Central memory CD8-positive, alpha-beta T cell (primary cell): ENCODE results near the gene CREB3L2.
A peak's percentile ranks its signal among the peaks of the same experiment; 100 is the strongest.

ENCODE experiments used
- ATAC-seq: fragments of 150-1000 bp; cut with Tn5 transposase; replicated peaks from 2 replicates; pipeline ENCODE4 v1.10.0; 2022; ENCODE audit warnings: mild to moderate bottlenecking, moderate FRiP score, moderate number of reproducible peaks; ENCODE audit not compliant: poor library complexity, severe bottlenecking; ENCODE audit errors: extremely low read depth
- DNase-seq, 2 donors: peaks; one replicate each; pipeline ENCODE4 v3.0.0; 2021; ENCODE audit warnings: low spot score in 2 of 2
- H3K27ac Mint-ChIP-seq: one replicate; pipeline ENCODE4 v1.8.0; 2022; ENCODE audit warnings: low read depth, mild to moderate bottlenecking, moderate library complexity, mixed read lengths
- H3K27me3 Mint-ChIP-seq: one replicate; pipeline ENCODE4 v1.8.0; 2022; ENCODE audit warnings: mixed read lengths
- H3K36me3 Mint-ChIP-seq: one replicate; pipeline ENCODE4 v1.8.0; 2022; ENCODE audit warnings: mild to moderate bottlenecking, moderate library complexity, mixed read lengths; ENCODE audit not compliant: insufficient read depth
- H3K4me1 Mint-ChIP-seq: one replicate; pipeline ENCODE4 v1.8.0; 2022; ENCODE audit warnings: mixed read lengths
- H3K4me3 Mint-ChIP-seq: one replicate; pipeline ENCODE4 v1.8.0; 2022; ENCODE audit warnings: mild to moderate bottlenecking, moderate library complexity, mixed read lengths
- H3K9me3 Mint-ChIP-seq: one replicate; pipeline ENCODE4 v1.8.0; 2022; ENCODE audit warnings: mixed read lengths

Gene CREB3L2

DNA sequence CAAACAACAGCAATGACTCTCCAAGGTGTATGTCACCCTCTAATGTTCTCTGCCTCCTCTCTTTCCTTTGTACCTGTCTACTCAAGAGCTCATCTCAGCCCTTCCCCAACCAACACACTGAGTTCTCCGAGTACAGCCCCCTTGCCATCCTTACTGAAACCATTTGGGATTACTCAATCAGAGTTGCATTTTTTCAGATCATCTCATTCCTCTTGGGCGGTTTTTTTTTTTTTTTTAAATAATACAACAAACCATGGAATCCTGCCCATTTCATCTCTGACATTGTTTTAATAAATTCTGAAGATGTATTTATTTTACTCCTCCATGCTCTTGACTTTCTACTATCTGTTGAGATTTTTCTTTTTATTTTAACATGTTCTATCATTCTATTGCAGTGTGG, 4.2 kb upstream of the CREB3L2 start:
- Mint-ChIP-seq H3K9me3 (no peaks in the 10 kb centered on the region), H3K36me3 (peaks cover 7% of the 10 kb centered on the region), H3K27ac (no peak overlapping the region), H3K4me3 (no peak overlapping the region), H3K27me3 (no peaks in the 10 kb centered on the region), H3K4me1 (peaks cover 18% of the 10 kb centered on the region)
- DNase-seq (no peak), ATAC-seq (no peak)

GRCh38 chr7:138004936-138005335, 3.0 kb upstream of the CREB3L2 start:
- Mint-ChIP-seq H3K27me3 (no peaks in the 10 kb centered on the region), H3K4me1 (peaks cover 27% of the 10 kb centered on the region), H3K36me3 (peaks cover 7% of the 10 kb centered on the region), H3K4me3 (no peak overlapping the region), H3K27ac (peak overlapping the region; percentile 10), H3K9me3 (no peaks in the 10 kb centered on the region)
- ATAC-seq (no peak), DNase-seq (no peak)

DNA sequence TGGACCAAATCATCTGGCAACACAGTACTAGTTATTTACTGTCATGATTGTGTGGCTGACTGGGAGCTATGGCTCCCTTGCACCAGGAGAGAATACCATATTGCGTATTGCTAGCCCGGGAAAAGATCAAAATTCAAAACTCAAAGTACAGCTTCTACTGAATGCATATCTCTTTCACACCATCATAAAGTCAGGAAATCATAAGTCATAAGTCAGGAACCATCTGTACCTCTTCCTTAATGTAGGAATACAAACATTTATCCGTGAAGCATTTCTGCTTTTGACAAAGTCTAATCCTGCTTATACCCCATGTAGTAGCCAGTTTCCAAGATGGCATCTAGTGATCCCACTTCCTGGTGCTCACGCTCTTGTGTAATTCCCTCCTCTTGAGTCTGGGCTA, 2.2 kb upstream of the CREB3L2 start:
- ATAC-seq (no peak), DNase-seq (no peak)
- Mint-ChIP-seq H3K36me3 (peaks cover 7% of the 10 kb centered on the region), H3K4me3 (no peak overlapping the region), H3K4me1 (peaks cover 34% of the 10 kb centered on the region), H3K9me3 (no peaks in the 10 kb centered on the region), H3K27me3 (no peaks in the 10 kb centered on the region), H3K27ac (no peak overlapping the region)

DNA sequence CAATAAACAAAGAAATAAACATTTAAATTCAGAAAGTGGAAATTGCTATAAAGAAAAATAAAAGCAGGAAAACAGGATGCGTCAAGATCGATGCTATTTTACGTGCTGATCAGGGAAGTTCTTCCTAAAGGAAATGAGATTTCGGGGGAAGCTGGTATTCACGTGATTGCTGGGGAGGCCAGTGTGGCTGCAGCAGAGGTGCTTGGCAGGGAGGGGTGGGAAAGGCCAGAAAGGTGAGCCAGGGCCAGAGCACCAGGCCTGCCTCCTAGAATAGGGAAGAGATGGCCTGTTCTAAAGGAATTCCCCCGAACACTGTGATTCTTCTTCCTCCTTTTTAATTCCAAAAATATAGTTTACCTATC, 923 bp upstream of the CREB3L2 start:
- ATAC-seq (no peak), DNase-seq (no peak)
- Mint-ChIP-seq H3K36me3 (peaks cover 7% of the 10 kb centered on the region), H3K9me3 (no peaks in the 10 kb centered on the region), H3K27me3 (no peaks in the 10 kb centered on the region), H3K4me3 (no peak overlapping the region), H3K4me1 (peaks cover 29% of the 10 kb centered on the region), H3K27ac (peak overlapping the region; percentile 91)

- peak overlapping the region; percentile 92 for H3K4me3 Mint-ChIP-seq
- H3K9me3 Mint-ChIP-seq: no peaks in the 10 kb centered on the region
- no peaks in the 10 kb centered on the region for H3K27me3 Mint-ChIP-seq
- H3K27ac Mint-ChIP-seq: peak overlapping the region; percentile 91
- DNase-seq: peak; percentile 98 to 99
- ATAC-seq: peak; percentile 93
- peaks cover 7% of the 10 kb centered on the region for H3K36me3 Mint-ChIP-seq
- peaks cover 29% of the 10 kb centered on the region for H3K4me1 Mint-ChIP-seq
Measured at GRCh38 chr7:138002096-138002827, 376 bp upstream of the CREB3L2 start.

DNA sequence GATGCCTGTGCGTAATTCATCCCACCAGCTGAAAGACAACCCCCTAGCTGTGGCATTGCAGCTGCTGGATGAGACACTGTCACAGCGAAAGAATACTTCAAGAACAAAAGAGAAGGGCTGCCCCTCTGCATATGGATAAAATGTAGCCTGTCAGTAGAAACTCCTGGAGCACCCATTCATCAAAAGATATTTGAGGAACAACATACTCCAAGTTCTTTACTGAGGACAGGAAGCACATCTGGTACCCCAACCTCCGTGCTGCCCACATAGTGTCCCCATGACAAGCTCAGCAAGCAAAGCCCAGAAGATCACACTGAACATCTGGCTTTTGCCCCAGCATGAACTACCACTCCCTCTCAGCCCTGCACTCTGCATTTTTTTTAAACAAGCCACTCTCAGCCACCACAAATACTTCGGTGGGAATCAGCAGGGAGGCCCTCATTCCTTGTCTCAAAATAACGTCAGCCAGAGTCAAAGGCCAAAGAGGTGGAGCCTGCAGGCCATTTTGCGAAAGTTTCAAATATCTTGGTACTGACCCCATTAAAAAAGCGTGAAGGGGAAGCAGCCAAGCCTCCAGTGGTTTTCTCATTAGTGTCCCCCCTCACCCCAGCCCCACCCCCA, 1.7 kb downstream of the CREB3L2 start:
- ATAC-seq: no peak
- H3K36me3 Mint-ChIP-seq: peaks cover 5% of the 10 kb centered on the region
- H3K4me3 Mint-ChIP-seq: peak overlapping the region; percentile 92
- H3K4me1 Mint-ChIP-seq: peaks cover 44% of the 10 kb centered on the region
- DNase-seq: no peak
- no peaks in the 10 kb centered on the region for H3K9me3 Mint-ChIP-seq
- H3K27me3 Mint-ChIP-seq: no peaks in the 10 kb centered on the region
- H3K27ac Mint-ChIP-seq: peak overlapping the region; percentile 91

GRCh38 chr7:137999496-138000080, 2.3 kb downstream of the CREB3L2 start:
- H3K4me1 Mint-ChIP-seq: peaks cover 44% of the 10 kb centered on the region
- H3K27me3 Mint-ChIP-seq: no peaks in the 10 kb centered on the region

DNA sequence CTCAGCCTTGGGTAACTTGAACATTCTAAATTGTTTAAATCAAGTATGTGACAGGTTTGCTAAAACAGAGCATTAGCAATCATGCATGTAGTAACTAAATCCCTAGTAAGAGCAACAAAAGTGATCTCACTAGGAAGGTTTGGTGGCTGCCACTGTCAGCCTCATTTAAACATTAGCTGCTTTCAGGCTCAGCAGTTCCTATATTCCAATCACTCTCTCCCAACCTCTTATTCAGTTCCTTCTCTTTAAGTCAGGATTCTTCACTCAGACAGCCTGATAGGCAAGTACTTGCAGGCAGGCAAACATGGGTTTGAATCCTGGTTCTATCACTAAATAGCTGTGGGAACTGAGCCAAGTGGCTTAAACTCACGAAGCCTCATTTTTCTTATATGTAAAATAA, 3.6 kb downstream of the CREB3L2 start:
- no peaks in the 10 kb centered on the region for H3K27me3 Mint-ChIP-seq

More at GRCh38 chr7:137999496-138000080, 2.3 kb downstream of the CREB3L2 start:
- Mint-ChIP-seq H3K9me3 (no peaks in the 10 kb centered on the region), H3K4me3 (peak overlapping the region; percentile 92), H3K36me3 (peaks cover 5% of the 10 kb centered on the region), H3K27ac (no peak overlapping the region)
- ATAC-seq (no peak), DNase-seq (no peak)

DNA sequence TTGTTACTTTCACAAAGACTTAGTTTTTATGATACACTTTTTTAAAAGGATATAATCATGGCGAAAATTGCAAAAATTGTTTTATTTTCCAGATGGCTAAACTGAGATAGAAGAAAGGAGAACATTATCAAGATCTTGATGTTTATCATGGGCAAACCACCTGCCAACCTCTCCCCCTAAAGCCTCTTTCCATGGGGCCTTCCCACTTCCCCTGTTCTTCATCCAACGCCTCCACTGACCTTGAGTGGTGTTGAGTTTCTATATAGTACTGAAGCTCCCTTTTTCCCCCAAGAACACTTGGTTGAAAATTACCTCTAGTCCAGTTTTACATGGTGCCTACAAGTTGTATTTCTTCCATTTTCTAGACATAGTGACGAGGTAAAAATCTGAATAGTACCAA, 5.0 kb downstream of the CREB3L2 start:
- H3K4me3 Mint-ChIP-seq: no peak overlapping the region
- H3K4me1 Mint-ChIP-seq: peaks cover 56% of the 10 kb centered on the region
- peaks cover under 1% of the 10 kb centered on the region for H3K36me3 Mint-ChIP-seq
- no peak for ATAC-seq
- H3K27ac Mint-ChIP-seq: no peak overlapping the region
- no peak for DNase-seq
- H3K9me3 Mint-ChIP-seq: no peaks in the 10 kb centered on the region
- no peaks in the 10 kb centered on the region for H3K27me3 Mint-ChIP-seq

More for the DNA sequence above, 3.6 kb downstream of the CREB3L2 start:
- Mint-ChIP-seq H3K4me3 (no peak overlapping the region), H3K36me3 (peaks cover 5% of the 10 kb centered on the region), H3K27ac (no peak overlapping the region), H3K9me3 (no peaks in the 10 kb centered on the region), H3K4me1 (peaks cover 52% of the 10 kb centered on the region)
- DNase-seq (no peak), ATAC-seq (no peak)

- H3K27ac Mint-ChIP-seq: no peak overlapping the region
- H3K36me3 Mint-ChIP-seq: no peaks in the 10 kb centered on the region
- H3K9me3 Mint-ChIP-seq: no peaks in the 10 kb centered on the region
- H3K4me3 Mint-ChIP-seq: no peak overlapping the region
- no peak for DNase-seq
- peaks cover 57% of the 10 kb centered on the region for H3K4me1 Mint-ChIP-seq
- no peaks in the 10 kb centered on the region for H3K27me3 Mint-ChIP-seq
- ATAC-seq: no peak
Measured at GRCh38 chr7:137996386-137996851, 5.5 kb downstream of the CREB3L2 start.

- H3K4me1 Mint-ChIP-seq: peaks cover 38% of the 10 kb centered on the region
- DNase-seq (no peak), ATAC-seq (no peak)
- H3K27me3 Mint-ChIP-seq: no peaks in the 10 kb centered on the region
- no peak overlapping the region for H3K27ac Mint-ChIP-seq
- no peak overlapping the region for H3K4me3 Mint-ChIP-seq
- H3K36me3 Mint-ChIP-seq: no peaks in the 10 kb centered on the region
- no peaks in the 10 kb centered on the region for H3K9me3 Mint-ChIP-seq
Measured at GRCh38 chr7:137994216-137994615, 7.7 kb downstream of the CREB3L2 start.

GRCh38 chr7:137993395-137993743, 8.5 kb downstream of the CREB3L2 start:
- DNase-seq (no peak), ATAC-seq (no peak)
- Mint-ChIP-seq H3K4me3 (no peak overlapping the region), H3K9me3 (no peaks in the 10 kb centered on the region), H3K36me3 (no peaks in the 10 kb centered on the region), H3K27me3 (no peaks in the 10 kb centered on the region), H3K27ac (no peak overlapping the region), H3K4me1 (peaks cover 38% of the 10 kb centered on the region)
